Spleen (tissue), 11 donors: ENCODE measurements around the gene GVQW3. TPM values are rescaled to one million over a fixed set of nuclear protein-coding genes. Genes with fewer than 3 reads are reported as not detected.

Experiments used
- DNase-seq: peaks from one replicate; pipeline ENCODE4 v3.0.0-alpha.2; 2020
- H3K27ac ChIP-seq, 8 donors: fragments of 200-600 bp; sonication (generic) in 7 of 8; 1 replicate in 4 of 8; 2 replicates in 4 of 8; pipeline versions ENCODE4 v1.5.0 to v1.8.0; 2016 to 2021; ENCODE audit warnings: inconsistent platforms in 4 of 8, mild to moderate bottlenecking in 4 of 8, moderate library complexity in 1 of 8
- H3K27me3 ChIP-seq, 7 donors: fragments of 200-600 bp; sonication (generic) in 6 of 7; replicated peaks in 1 of 7; 1 replicate in 4 of 7; 2 replicates in 3 of 7; pipeline versions ENCODE4 v1.5.0 to v1.8.0; 2016 to 2021; ENCODE audit warnings: inconsistent platforms in 3 of 7, mild to moderate bottlenecking in 1 of 7
- H3K36me3 ChIP-seq, 6 donors: fragments of 200-600 bp; sonication (generic) in 5 of 6; 1 replicate in 4 of 6; 2 replicates in 2 of 6; pipeline versions ENCODE4 v1.5.0 to v1.8.0; 2016 to 2021; ENCODE audit warnings: inconsistent platforms in 2 of 6
- H3K4me1 ChIP-seq, 6 donors: fragments of 200-600 bp; sonication (generic) in 5 of 6; 1 replicate in 3 of 6; 2 replicates in 3 of 6; pipeline versions ENCODE4 v1.5.0 to v1.8.0; 2016 to 2021; ENCODE audit warnings: inconsistent platforms in 3 of 6
- H3K4me3 ChIP-seq, 8 donors: fragments of 200-600 bp; sonication (generic) in 7 of 8; 1 replicate in 4 of 8; 2 replicates in 4 of 8; pipeline versions ENCODE4 v1.5.0 to v1.8.0; 2016 to 2021; ENCODE audit warnings: inconsistent platforms in 4 of 8, mild to moderate bottlenecking in 4 of 8, moderate library complexity in 2 of 8
- H3K9me3 ChIP-seq, 8 donors: fragments of 200-600 bp; sonication (generic) in 7 of 8; 1 replicate in 4 of 8; 2 replicates in 4 of 8; pipeline versions ENCODE4 v1.5.0 to v1.8.0; 2016 to 2021; ENCODE audit warnings: inconsistent platforms in 4 of 8
- POLR2A ChIP-seq, 3 donors: fragments of 450-650 bp; IDR thresholded peaks; one replicate each; pipeline ENCODE4 v1.5.1; 2017; ENCODE audit warnings: antibody characterized with exemption in 3 of 3, mild to moderate bottlenecking in 1 of 3
- POLR2AphosphoS5 ChIP-seq, 3 donors: sonication (generic); formaldehyde crosslinking; IDR thresholded peaks; one replicate each; pipeline ENCODE4 v1.5.1; 2017; ENCODE audit warnings: antibody characterized with exemption in 3 of 3
- WGBS, 5 donors: extraction: QIAGEN DNeasy Blood & Tissue Kit in 3 of 5; methylation state at CpG; one replicate each; pipeline versions ENCODE4 v1.1.5 to v1.1.7; 2013 to 2018; 5-methylcytosine and 5-hydroxymethylcytosine counted together
- intact Hi-C: fragments of 100-400 bp; cut with DNase I; formaldehyde crosslinking; loops from one replicate; pipeline ENCODE4 v1.15.0; 2023; ENCODE audit warnings: low total_unique reads
- polyA plus RNA-seq, 3 donors: library from polyadenylated mRNA; stranded (reverse); fragments of 200-250 nt; gene quantifications; one replicate each; pipeline ENCODE4 v1.2.1, GENCODE V29; 2013
- total RNA-seq, 7 donors: library from RNA; depleted of rRNA in 3 of 7; stranded (reverse); fragments of >200 nt in 3 of 7; fragmentation: NEBNext Ultra II Directional in 4 of 7; extraction: Animal tissue kit (Norgen Biotek cat#: 25700) in 4 of 7; gene quantifications; one replicate each; pipeline versions ENCODE4 v1.1.0 to v1.2.1, GENCODE V29; 2016 to 2021
- TF ChIP-seq, protein P1 (sequence below), 11 experiments: fragments of 200-600 bp in 7 of 11; fragments of 450-650 bp in 4 of 11; sonication (generic) in 4 of 11; IDR thresholded peaks in 8 of 11; conservative IDR thresholded peaks in 3 of 11; 1 replicate in 7 of 11; 2 replicates in 4 of 11; pipeline versions ENCODE4 v1.4.0 to v1.8.0; 2016 to 2021; ENCODE audit warnings: antibody characterized with exemption in 11 of 11, inconsistent platforms in 4 of 11, mild to moderate bottlenecking in 1 of 11
- donor health status: healthy with polysubstance abuse.
- donor health status: DM: no; HTN: no; CAD: no; lungs with moderate emphysema.
- donor health status: DM: no; HTN: no; CAD: no.
- donor health status: Bipolar disorder and iron deficiency.
- donor health status: healthy.
- donor health status: DM: no; HTN: no; CAD: no.
- donor health status: DM: yes; HTN: yes; CAD: no.

GVQW3 gene
- total and polyA plus RNA-seq, 10 donors, result 0.35 to 5.6 (median 4.0) TPM

DNA sequence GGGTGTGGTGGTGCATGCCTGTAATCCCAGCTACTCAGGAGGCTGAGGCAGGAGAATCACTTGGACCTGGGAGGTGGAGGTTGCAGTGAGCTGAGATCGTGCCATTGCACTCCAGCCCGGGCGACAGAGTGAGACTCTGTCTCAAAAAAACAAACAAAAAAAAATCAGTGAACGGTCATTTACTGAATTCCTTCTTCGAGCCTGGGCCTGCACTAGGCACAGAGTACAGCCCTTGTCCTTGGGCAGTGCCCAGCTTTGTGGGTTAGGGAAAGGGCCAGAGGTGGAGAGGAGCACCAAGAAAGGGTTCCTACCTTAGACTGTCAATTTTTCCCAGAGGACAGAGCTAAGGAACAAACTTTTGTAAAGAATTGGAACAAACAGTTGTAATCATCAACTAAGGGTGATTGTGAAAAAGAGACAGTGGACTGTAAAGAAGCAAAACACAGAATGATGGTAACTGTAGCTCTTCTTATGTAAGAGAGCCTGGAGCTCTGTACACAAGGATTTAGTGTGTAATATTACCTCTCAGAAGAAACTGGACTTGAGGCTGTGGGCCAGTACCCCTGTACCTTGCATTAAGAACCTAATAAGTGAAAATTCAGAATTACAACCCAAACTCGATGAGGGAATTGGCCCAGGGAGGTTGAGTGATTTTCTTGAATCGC is 10.8 kb downstream of the GVQW3 start:
- intact Hi-C loops, result no loop called here
- no peak for TF ChIP-seq POLR2AphosphoS5 (IDR thresholded peaks at IDR 0.05)
- TF ChIP-seq, protein P1, sequence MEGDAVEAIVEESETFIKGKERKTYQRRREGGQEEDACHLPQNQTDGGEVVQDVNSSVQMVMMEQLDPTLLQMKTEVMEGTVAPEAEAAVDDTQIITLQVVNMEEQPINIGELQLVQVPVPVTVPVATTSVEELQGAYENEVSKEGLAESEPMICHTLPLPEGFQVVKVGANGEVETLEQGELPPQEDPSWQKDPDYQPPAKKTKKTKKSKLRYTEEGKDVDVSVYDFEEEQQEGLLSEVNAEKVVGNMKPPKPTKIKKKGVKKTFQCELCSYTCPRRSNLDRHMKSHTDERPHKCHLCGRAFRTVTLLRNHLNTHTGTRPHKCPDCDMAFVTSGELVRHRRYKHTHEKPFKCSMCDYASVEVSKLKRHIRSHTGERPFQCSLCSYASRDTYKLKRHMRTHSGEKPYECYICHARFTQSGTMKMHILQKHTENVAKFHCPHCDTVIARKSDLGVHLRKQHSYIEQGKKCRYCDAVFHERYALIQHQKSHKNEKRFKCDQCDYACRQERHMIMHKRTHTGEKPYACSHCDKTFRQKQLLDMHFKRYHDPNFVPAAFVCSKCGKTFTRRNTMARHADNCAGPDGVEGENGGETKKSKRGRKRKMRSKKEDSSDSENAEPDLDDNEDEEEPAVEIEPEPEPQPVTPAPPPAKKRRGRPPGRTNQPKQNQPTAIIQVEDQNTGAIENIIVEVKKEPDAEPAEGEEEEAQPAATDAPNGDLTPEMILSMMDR (IDR thresholded peaks at IDR 0.05 in 8 of 11, conservative IDR thresholded peaks at IDR 0.05 in 3 of 11), result no peak
- no peak for TF ChIP-seq POLR2A (IDR thresholded peaks at IDR 0.05)
- Histone ChIP-seq H3K4me3 (no peak overlapping the region), H3K9me3 (no peaks in the 10 kb centered on the region), H3K36me3 (no peaks in the 10 kb centered on the region), H3K27me3 (no peaks in the 10 kb centered on the region), H3K4me1 (no peaks in the 10 kb centered on the region), H3K27ac (no peak overlapping the region)
- DNase-seq, result no peak
- 85 to 92% (median 89%) methylated on average over 7 of the region's 7 CpGs for WGBS, 5 donors

DNA sequence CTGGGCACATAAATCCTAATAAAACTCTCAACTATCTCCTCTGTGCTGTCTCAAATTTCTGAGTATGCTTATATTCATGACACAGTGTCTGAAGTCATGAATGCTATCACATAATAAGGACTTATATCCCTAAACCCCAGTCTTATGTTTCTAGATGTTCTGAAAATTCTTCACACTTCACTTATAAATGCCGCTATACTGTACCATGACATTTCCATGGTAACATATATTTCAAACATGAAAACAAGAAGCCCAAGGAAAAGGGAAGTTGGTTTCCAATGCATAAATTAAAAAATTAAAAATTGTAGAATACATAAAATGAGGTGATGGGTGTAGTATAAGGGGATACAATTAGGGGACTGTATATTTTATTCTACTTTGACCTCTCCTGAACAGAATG is 11.7 kb downstream of the GVQW3 start:
- H3K27ac ChIP-seq, result no peak overlapping the region
- H3K4me3 ChIP-seq, result no peak overlapping the region
- intact Hi-C loops, result no loop called here
- TF ChIP-seq POLR2A (IDR thresholded peaks at IDR 0.05), result no peak
- TF ChIP-seq, protein P1 (IDR thresholded peaks at IDR 0.05 in 8 of 11, conservative IDR thresholded peaks at IDR 0.05 in 3 of 11), result no peak
- TF ChIP-seq POLR2AphosphoS5 (IDR thresholded peaks at IDR 0.05), result no peak
- DNase-seq, result no peak
- 47 to 74% (median 61%) methylated on average over 1 of the region's 1 CpG for WGBS, 5 donors
- H3K36me3 ChIP-seq, result no peaks in the 10 kb centered on the region
- H3K4me1 ChIP-seq, result no peaks in the 10 kb centered on the region
- no peaks in the 10 kb centered on the region for H3K27me3 ChIP-seq
- no peaks in the 10 kb centered on the region for H3K9me3 ChIP-seq

DNA sequence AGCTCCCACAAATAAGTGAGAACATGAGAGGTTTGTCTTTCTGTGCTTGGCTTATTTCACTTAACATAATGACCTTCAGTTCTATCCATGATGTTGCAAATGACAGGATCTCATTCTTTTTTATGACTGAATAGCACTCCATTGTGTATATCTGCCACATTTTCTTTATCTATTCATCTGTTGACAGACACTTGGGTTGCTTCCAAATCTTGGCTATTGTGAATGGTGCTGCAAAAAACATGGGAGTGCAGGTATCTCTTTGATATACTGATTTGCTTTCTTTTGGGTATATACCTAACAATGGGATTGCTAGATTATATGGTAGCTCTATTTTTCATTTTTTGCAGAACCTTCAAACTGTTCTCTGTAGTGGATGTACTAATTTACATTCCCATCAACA is 13.3 kb downstream of the GVQW3 start:
- intact Hi-C loops, result no loop called here
- Histone ChIP-seq H3K9me3 (no peaks in the 10 kb centered on the region), H3K27me3 (no peaks in the 10 kb centered on the region), H3K4me1 (no peaks in the 10 kb centered on the region), H3K27ac (no peak overlapping the region), H3K36me3 (no peaks in the 10 kb centered on the region), H3K4me3 (no peak overlapping the region)
- DNase-seq, result no peak
- TF ChIP-seq POLR2AphosphoS5 (IDR thresholded peaks at IDR 0.05), result no peak
- TF ChIP-seq, protein P1 (IDR thresholded peaks at IDR 0.05 in 8 of 11, conservative IDR thresholded peaks at IDR 0.05 in 3 of 11), result no peak
- TF ChIP-seq POLR2A (IDR thresholded peaks at IDR 0.05), result no peak

DNA sequence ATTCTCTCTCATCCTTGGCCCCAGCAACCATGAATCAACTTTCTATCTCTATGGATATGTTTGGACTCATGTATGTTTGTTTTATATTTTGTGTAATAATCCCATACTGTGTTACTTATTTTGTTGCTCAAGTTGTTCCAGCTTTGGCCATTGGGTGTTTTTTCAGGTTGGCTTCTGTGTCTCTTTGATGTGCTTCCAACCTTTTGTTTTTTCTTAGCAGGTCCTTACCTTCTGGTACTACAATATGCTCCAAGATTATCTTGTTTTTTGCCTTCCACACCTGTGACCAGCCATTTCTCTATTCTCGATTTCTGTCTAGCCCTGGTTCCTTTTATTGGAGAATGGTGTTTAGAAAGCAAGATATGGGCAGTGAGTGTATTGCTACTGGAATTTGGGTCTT is 14.2 kb downstream of the GVQW3 start:
- H3K27me3 ChIP-seq, result no peaks in the 10 kb centered on the region
- H3K9me3 ChIP-seq, result no peaks in the 10 kb centered on the region
- no peak for DNase-seq
- no peaks in the 10 kb centered on the region for H3K4me1 ChIP-seq
- H3K36me3 ChIP-seq, result no peaks in the 10 kb centered on the region
- TF ChIP-seq POLR2AphosphoS5 (IDR thresholded peaks at IDR 0.05), result no peak
- no peak for TF ChIP-seq POLR2A (IDR thresholded peaks at IDR 0.05)
- TF ChIP-seq, protein P1 (IDR thresholded peaks at IDR 0.05 in 8 of 11, conservative IDR thresholded peaks at IDR 0.05 in 3 of 11), result no peak
- 88 to 100% (median 92%) methylated on average over 1 of the region's 1 CpG for WGBS, 5 donors
- no peak overlapping the region for H3K27ac ChIP-seq
- intact Hi-C loops, result no loop called here
- H3K4me3 ChIP-seq, result no peak overlapping the region
